GM19397 (cell line): Measurements from ENCODE around the gene ITGBL1.

Source experiments
- ATAC-seq: cut with Tn5 transposase; IDR thresholded peaks from one replicate; pipeline ENCODE4 v1.9.1; 2021; ENCODE audit warnings: mild to moderate bottlenecking, moderate library complexity; ENCODE audit not compliant: unreplicated experiment

The ITGBL1 gene

GRCh38 chr13:101624210-101624922 lies 171.9 kb downstream of the ITGBL1 start:
- no peak for ATAC-seq

GRCh38 chr13:101624981-101625380 lies 172.5 kb downstream of the ITGBL1 start:
- no peak for ATAC-seq

- ATAC-seq: peak; percentile 90
These were observed 174.6 kb downstream of the ITGBL1 start for GRCh38 chr13:101626925-101627555.

- peak; percentile 30 for ATAC-seq
These were observed 175.1 kb downstream of the ITGBL1 start for GRCh38 chr13:101627556-101627943.

- ATAC-seq: no peak
These were observed 176.4 kb downstream of the ITGBL1 start for GRCh38 chr13:101628900-101629299.

- ATAC-seq: no peak
These were observed 178.9 kb downstream of the ITGBL1 start for GRCh38 chr13:101631395-101631794.

GRCh38 chr13:101634142-101634541 lies 181.7 kb downstream of the ITGBL1 start:
- no peak for ATAC-seq

GRCh38 chr13:101639711-101640110 lies 187.2 kb downstream of the ITGBL1 start:
- ATAC-seq: no peak

- ATAC-seq: no peak
These were observed 188.4 kb downstream of the ITGBL1 start for GRCh38 chr13:101640788-101641400.

- no peak for ATAC-seq
These were observed 193.4 kb downstream of the ITGBL1 start for GRCh38 chr13:101645871-101646270.

- no peak for ATAC-seq
These were observed 195.3 kb downstream of the ITGBL1 start for GRCh38 chr13:101647760-101648159.

- ATAC-seq: no peak
These were observed 196.5 kb downstream of the ITGBL1 start for GRCh38 chr13:101648766-101649487.

- ATAC-seq: no peak
These were observed 197.1 kb downstream of the ITGBL1 start for GRCh38 chr13:101649488-101650126.

GRCh38 chr13:101654883-101655282 lies 202.4 kb downstream of the ITGBL1 start:
- no peak for ATAC-seq

- ATAC-seq: no peak
These were observed 203.0 kb downstream of the ITGBL1 start for GRCh38 chr13:101655435-101655834.

- ATAC-seq: no peak
These were observed 208.2 kb downstream of the ITGBL1 start for GRCh38 chr13:101660711-101661110.

- ATAC-seq: no peak
These were observed 209.4 kb downstream of the ITGBL1 start for GRCh38 chr13:101661839-101662238.

- ATAC-seq: no peak
These were observed 221.1 kb downstream of the ITGBL1 start for GRCh38 chr13:101673360-101674105.

GRCh38 chr13:101681834-101682233 lies 229.4 kb downstream of the ITGBL1 start:
- no peak for ATAC-seq

- no peak for ATAC-seq
These were observed 233.5 kb downstream of the ITGBL1 start for GRCh38 chr13:101686003-101686402.
